ENCODE results near the gene EHMT2. TPM values are rescaled to one million over a fixed set of nuclear protein-coding genes. Genes with fewer than 3 reads are reported as not detected.

The EHMT2 gene
- total and polyA plus RNA-seq, 2 of the 4 experiments (the other 2 are of a cell fraction) = 38.0 to 51.2 TPM

DNA sequence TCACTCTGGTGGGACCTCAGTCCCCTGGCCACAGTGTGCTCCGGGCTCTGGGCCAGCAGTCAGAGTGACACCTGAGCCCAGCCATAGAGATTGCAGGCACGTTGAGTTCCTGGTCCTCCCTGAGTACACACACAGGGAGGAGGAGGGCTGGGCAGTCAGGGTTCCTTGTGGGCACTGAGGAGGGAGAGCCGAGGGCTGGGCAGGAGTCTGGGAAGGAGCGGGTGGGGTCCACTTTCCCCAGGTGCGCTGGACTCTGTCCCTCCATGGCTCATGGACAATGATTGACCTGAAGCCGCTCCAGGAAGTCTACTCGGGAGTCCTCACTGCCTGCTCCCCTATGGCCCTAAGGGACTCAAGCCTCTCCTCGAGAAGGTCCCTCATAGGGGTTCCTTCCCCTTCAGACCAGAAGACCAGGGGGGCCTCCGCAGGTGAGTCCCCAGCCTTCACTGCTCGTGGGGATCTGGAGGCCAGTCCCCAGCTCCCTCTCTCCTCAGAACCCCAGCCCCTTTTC is 19.8 kb downstream of the EHMT2 start:
- no peak overlapping the region for H3K27ac ChIP-seq (ENCODE audit: insufficient read depth, low read length)
- H3K79me1 ChIP-seq (ENCODE audit: low read depth in 1 of 2, low read length in 2 of 2) = no peaks in the 10 kb centered on the region
- peak overlapping the region; percentile 22 for H2AK9ac ChIP-seq (replicated peaks; ENCODE audit: low read depth, low read length, poor library complexity)
- no peak overlapping the region for H2BK20ac ChIP-seq (ENCODE audit: low read depth, low read length)
- no peaks in the 10 kb centered on the region for H3K27me3 ChIP-seq (ENCODE audit: control insufficient read depth, insufficient read depth, low read length)
- no peak overlapping the region for H2BK5ac ChIP-seq (ENCODE audit: low read depth, low read length, poor library complexity, severe bottlenecking)
- no peak overlapping the region for H4K5ac ChIP-seq (ENCODE audit: low read depth, low read length)
- H3K14ac ChIP-seq (replicated peaks; ENCODE audit: low read depth, low read length) = no peak overlapping the region
- no peak overlapping the region for H4K8ac ChIP-seq (ENCODE audit: low read depth in 2 of 2, low read length in 2 of 2)
- no peak overlapping the region for H3K4ac ChIP-seq (ENCODE audit: low read depth, low read length)
- no peaks in the 10 kb centered on the region for H3K9me3 ChIP-seq (ENCODE audit: control insufficient read depth, insufficient read depth, low read length)
- no peak overlapping the region for H2AK5ac ChIP-seq (ENCODE audit: low read depth, low read length)
- H3K9me1 ChIP-seq (ENCODE audit: insufficient read depth, low read length) = no peaks in the 10 kb centered on the region
- H3K4me2 ChIP-seq (ENCODE audit: low read depth, low read length) = no peak overlapping the region
- DNase-seq (no peak), ATAC-seq (ENCODE audit: low read depth) (no peak)
- H4K91ac ChIP-seq (ENCODE audit: insufficient read depth, low read depth, low read length) = no peak overlapping the region
- no peak overlapping the region for H3K56ac ChIP-seq (ENCODE audit: extremely low read depth, insufficient read depth, low read length)
- H3K4me1 ChIP-seq (ENCODE audit: control insufficient read depth, insufficient read depth, low read length) = peaks cover 10% of the 10 kb centered on the region
- peak overlapping the region; percentile 17 for H2AFZ ChIP-seq (replicated peaks; ENCODE audit: low read length, poor library complexity)
- in situ Hi-C loops (cut with MboI; ENCODE audit: low sequenced_read_pairs) = no loop called here
- no peak overlapping the region for H2BK120ac ChIP-seq (ENCODE audit: low read depth, low read length)
- 0 out of 2 replicates have a peak, but pooled peaks cover 2% of the 10 kb centered on the region for H4K20me1 ChIP-seq (ENCODE audit: insufficient read depth, low read length)
- intact Hi-C loops (cut with micrococcal nuclease) = no loop called here
- no peak overlapping the region for H3K18ac ChIP-seq (ENCODE audit: low read depth, low read length)
- CTCF ChIA-PET = no interaction called here
- 70% methylated on average over 6 of the region's 10 CpGs; no CpG with 5 or more reads in 1 of the 2 experiments for WGBS, 2 experiments (ENCODE audit: extremely low coverage in 2 of 2, insufficient read length in 1 of 2)
- H3K23ac ChIP-seq (ENCODE audit: low read depth, low read length) = no peak overlapping the region
- H2BK15ac ChIP-seq (ENCODE audit: low read depth, low read length) = no peak overlapping the region
- peaks cover 29% of the 10 kb centered on the region for H3K36me3 ChIP-seq (ENCODE audit: control insufficient read depth, insufficient read depth, low read length)
- POLR2A ChIA-PET (ENCODE audit: unreplicated experiment) = no interaction called here
- TF ChIP-seq, protein P1, sequence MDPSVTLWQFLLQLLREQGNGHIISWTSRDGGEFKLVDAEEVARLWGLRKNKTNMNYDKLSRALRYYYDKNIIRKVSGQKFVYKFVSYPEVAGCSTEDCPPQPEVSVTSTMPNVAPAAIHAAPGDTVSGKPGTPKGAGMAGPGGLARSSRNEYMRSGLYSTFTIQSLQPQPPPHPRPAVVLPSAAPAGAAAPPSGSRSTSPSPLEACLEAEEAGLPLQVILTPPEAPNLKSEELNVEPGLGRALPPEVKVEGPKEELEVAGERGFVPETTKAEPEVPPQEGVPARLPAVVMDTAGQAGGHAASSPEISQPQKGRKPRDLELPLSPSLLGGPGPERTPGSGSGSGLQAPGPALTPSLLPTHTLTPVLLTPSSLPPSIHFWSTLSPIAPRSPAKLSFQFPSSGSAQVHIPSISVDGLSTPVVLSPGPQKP (IDR thresholded peaks at IDR 0.05; ENCODE audit: borderline replicate concordance, low read depth, low read length) = no peak
- TF ChIP-seq POLR2A (IDR thresholded peaks at IDR 0.05; ENCODE audit: low read depth, low read length) (no peak), MXI1 (IDR thresholded peaks at IDR 0.05; ENCODE audit: borderline replicate concordance, low read depth, low read length) (no peak), CHD1 (IDR thresholded peaks at IDR 0.05; ENCODE audit: low read depth, low read length) (no peak), SMC3 (IDR thresholded peaks at IDR 0.05; ENCODE audit: low read depth, low read length) (no peak), BHLHE40 (IDR thresholded peaks at IDR 0.05; ENCODE audit: low read depth, low read length) (no peak), FOS (IDR thresholded peaks at IDR 0.05; ENCODE audit: low read depth, low read length) (no peak), MAZ (IDR thresholded peaks at IDR 0.05; ENCODE audit: borderline replicate concordance, low read depth, low read length) (no peak), RAD21 (IDR thresholded peaks at IDR 0.05; ENCODE audit: low read length) (no peak)
- TF ChIP-seq, protein P2, sequence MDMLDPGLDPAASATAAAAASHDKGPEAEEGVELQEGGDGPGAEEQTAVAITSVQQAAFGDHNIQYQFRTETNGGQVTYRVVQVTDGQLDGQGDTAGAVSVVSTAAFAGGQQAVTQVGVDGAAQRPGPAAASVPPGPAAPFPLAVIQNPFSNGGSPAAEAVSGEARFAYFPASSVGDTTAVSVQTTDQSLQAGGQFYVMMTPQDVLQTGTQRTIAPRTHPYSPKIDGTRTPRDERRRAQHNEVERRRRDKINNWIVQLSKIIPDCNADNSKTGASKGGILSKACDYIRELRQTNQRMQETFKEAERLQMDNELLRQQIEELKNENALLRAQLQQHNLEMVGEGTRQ (IDR thresholded peaks at IDR 0.05; ENCODE audit: low read depth, low read length) = no peak
- dilution Hi-C loops (cut with HindIII; ENCODE audit: low sequenced_read_pairs, unreplicated experiment) = no loop called here
- H3K4me3 ChIP-seq (ENCODE audit: insufficient read depth, low read depth, low read length) = no peak overlapping the region
- BruUV-seq (replicated peaks) = no TSS peak
- no peak overlapping the region for H3K9ac ChIP-seq (ENCODE audit: low read depth, low read length)
